IMR-90 (cell line): ENCODE results near the gene HFM1. TPM values are rescaled to one million over a fixed set of nuclear protein-coding genes. Genes with fewer than 3 reads are reported as not detected.

Source experiments
- ATAC-seq: fragments of 200-7000 bp; cut with Tn5 transposase; 2 replicates; pipeline ENCODE4 v1.9.1; 2020; ENCODE audit warnings: low read depth, mild to moderate bottlenecking, moderate library complexity
- BruUV-seq: library from RNA; stranded (reverse); fragments of 400-500 nt; replicated peaks from 2 replicates; lab custom pipeline; 2021; lab: Mats Ljungman, UMichigan
- CTCF ChIA-PET: fragments of 300-600 bp; formaldehyde crosslinking; extraction: SDS; loops from one replicate; lab custom pipeline; 2021; ENCODE audit warnings: antibody characterized with exemption; lab: Yijun Ruan, JAX
- POLR2A ChIA-PET: fragments of 300-600 bp; sonication (Branson Sonifier 250); formaldehyde crosslinking; loops from one replicate; lab custom pipeline; 2022; ENCODE audit warnings: antibody characterized with exemption; ENCODE audit not compliant: unreplicated experiment; lab: Charles Lee
- DNase-seq: peaks from one replicate; pipeline ENCODE4 v3.0.0; 2013
- H2AFZ ChIP-seq: replicated peaks from 2 replicates; pipeline ENCODE3; 2013; ENCODE audit warnings: low read length, mild to moderate bottlenecking; ENCODE audit not compliant: poor library complexity
- H2AK5ac ChIP-seq: 2 replicates; pipeline ENCODE4 v1.6.1; 2013; ENCODE audit warnings: low read depth, low read length, inconsistent platforms
- H2AK9ac ChIP-seq: replicated peaks from 2 replicates; pipeline ENCODE3; 2013; ENCODE audit warnings: mild to moderate bottlenecking, low read depth, low read length, moderate library complexity; ENCODE audit not compliant: poor library complexity
- H2BK120ac ChIP-seq: 2 replicates; pipeline ENCODE4 v1.6.1; 2013; ENCODE audit warnings: low read depth, low read length, inconsistent platforms
- H2BK15ac ChIP-seq: 3 replicates; pipeline ENCODE4 v1.6.1; 2013; ENCODE audit warnings: low read depth, low read length, inconsistent platforms
- H2BK20ac ChIP-seq: 2 replicates; pipeline ENCODE4 v1.6.1; 2013; ENCODE audit warnings: low read depth, mild to moderate bottlenecking, inconsistent platforms, low read length, moderate library complexity
- H2BK5ac ChIP-seq: 2 replicates; pipeline ENCODE4 v1.6.1; 2013; ENCODE audit warnings: mild to moderate bottlenecking, low read depth, low read length, inconsistent platforms; ENCODE audit not compliant: poor library complexity, severe bottlenecking
- H3K14ac ChIP-seq: replicated peaks from 2 replicates; pipeline ENCODE4 v1.6.1; 2013; ENCODE audit warnings: low read depth, low read length, inconsistent platforms
- H3K18ac ChIP-seq: 2 replicates; pipeline ENCODE4 v1.6.1; 2013; ENCODE audit warnings: low read depth, low read length, control low read depth
- H3K23ac ChIP-seq: 2 replicates; pipeline ENCODE4 v1.6.1; 2013; ENCODE audit warnings: low read depth, low read length, inconsistent platforms
- H3K27ac ChIP-seq: 2 replicates; pipeline ENCODE4 v1.5.1; 2013; ENCODE audit warnings: mild to moderate bottlenecking, control low read depth, low read length; ENCODE audit not compliant: insufficient read depth
- H3K27me3 ChIP-seq: 2 replicates; pipeline ENCODE4 v1.6.1; 2013; ENCODE audit warnings: low read length; ENCODE audit not compliant: control insufficient read depth, insufficient read depth
- H3K36me3 ChIP-seq: 2 replicates; pipeline ENCODE4 v1.6.1; 2013; ENCODE audit warnings: low read length, mixed read lengths; ENCODE audit not compliant: control insufficient read depth, insufficient read depth
- H3K4ac ChIP-seq: 2 replicates; pipeline ENCODE4 v1.6.1; 2013; ENCODE audit warnings: low read depth, low read length, inconsistent platforms
- H3K4me1 ChIP-seq: 2 replicates; pipeline ENCODE4 v1.6.1; 2013; ENCODE audit warnings: low read length, mixed read lengths; ENCODE audit not compliant: control insufficient read depth, insufficient read depth
- H3K4me2 ChIP-seq: 2 replicates; pipeline ENCODE4 v1.6.1; 2013; ENCODE audit warnings: low read depth, mild to moderate bottlenecking, control low read depth, low read length, moderate library complexity
- H3K4me3 ChIP-seq: 2 replicates; pipeline ENCODE4 v1.5.1; 2013; ENCODE audit warnings: low read depth, mild to moderate bottlenecking, control low read depth, low read length, moderate library complexity; ENCODE audit not compliant: insufficient read depth
- H3K56ac ChIP-seq: 2 replicates; pipeline ENCODE4 v1.6.1; 2013; ENCODE audit warnings: low read length, inconsistent platforms; ENCODE audit not compliant: insufficient read depth; ENCODE audit errors: extremely low read depth
- H3K79me1 ChIP-seq, 2 experiments: 2 replicates each; pipeline ENCODE4 v1.6.1; 2013; ENCODE audit warnings: low read length in 2 of 2, inconsistent platforms in 1 of 2, low read depth in 1 of 2
- H3K9ac ChIP-seq: 2 replicates; pipeline ENCODE4 v1.6.1; 2013; ENCODE audit warnings: low read depth, low read length, control low read depth
- H3K9me1 ChIP-seq: 2 replicates; pipeline ENCODE4 v1.6.1; 2013; ENCODE audit warnings: low read length, inconsistent platforms; ENCODE audit not compliant: insufficient read depth
- H3K9me3 ChIP-seq: 2 replicates; pipeline ENCODE4 v1.6.1; 2013; ENCODE audit warnings: low read length; ENCODE audit not compliant: control insufficient read depth, insufficient read depth
- H4K20me1 ChIP-seq: 2 replicates; pipeline ENCODE4 v1.6.1; 2013; ENCODE audit warnings: low read length, inconsistent platforms; ENCODE audit not compliant: insufficient read depth
- H4K5ac ChIP-seq: 2 replicates; pipeline ENCODE4 v1.6.1; 2013; ENCODE audit warnings: mild to moderate bottlenecking, low read depth, low read length, control low read depth
- H4K8ac ChIP-seq, 2 experiments: 2 replicates each; pipeline ENCODE4 v1.6.1; 2013; ENCODE audit warnings: low read depth in 2 of 2, low read length in 2 of 2, control low read depth in 1 of 2, inconsistent platforms in 1 of 2
- H4K91ac ChIP-seq: 2 replicates; pipeline ENCODE4 v1.6.1; 2013; ENCODE audit warnings: low read depth, low read length, inconsistent platforms; ENCODE audit not compliant: insufficient read depth
- BHLHE40 ChIP-seq: fragments of 150-350 bp; IDR thresholded peaks from 2 replicates; pipeline ENCODE4 v1.6.1; 2016; ENCODE audit warnings: mild to moderate bottlenecking, low read depth, low read length
- CEBPB ChIP-seq: IDR thresholded peaks from 2 replicates; pipeline ENCODE4 v1.6.1; 2012; ENCODE audit warnings: low read depth, low read length, improper control_type of control experiment
- CHD1 ChIP-seq: IDR thresholded peaks from 2 replicates; pipeline ENCODE4 v1.6.1; 2012; ENCODE audit warnings: low read depth, low read length, improper control_type of control experiment
- CTCF ChIP-seq: conservative IDR thresholded peaks from 2 replicates; pipeline ENCODE4 v1.5.1; 2012; ENCODE audit warnings: mild to moderate bottlenecking, low read depth, low read length, improper control_type of control experiment
- ELK1 ChIP-seq: fragments of 150-350 bp; IDR thresholded peaks from 2 replicates; pipeline ENCODE4 v1.6.1; 2016; ENCODE audit warnings: low read depth, mild to moderate bottlenecking, low read length, moderate library complexity, borderline replicate concordance
- FOS ChIP-seq: fragments of 150-350 bp; IDR thresholded peaks from 2 replicates; pipeline ENCODE4 v1.6.1; 2016; ENCODE audit warnings: low read depth, low read length
- MAFK ChIP-seq: IDR thresholded peaks from 2 replicates; pipeline ENCODE4 v1.6.1; 2012; ENCODE audit warnings: low read depth, low read length, improper control_type of control experiment
- MAZ ChIP-seq: IDR thresholded peaks from 2 replicates; pipeline ENCODE4 v1.6.1; 2012; ENCODE audit warnings: low read depth, mild to moderate bottlenecking, low read length, improper control_type of control experiment, moderate library complexity, borderline replicate concordance
- MXI1 ChIP-seq: IDR thresholded peaks from 2 replicates; pipeline ENCODE4 v1.6.1; 2012; ENCODE audit warnings: low read depth, mild to moderate bottlenecking, low read length, moderate library complexity, borderline replicate concordance
- NFE2L2 ChIP-seq: fragments of 150-350 bp; IDR thresholded peaks from 2 replicates; pipeline ENCODE4 v1.6.1; 2016; ENCODE audit warnings: low read depth, mild to moderate bottlenecking, low read length
- POLR2A ChIP-seq: IDR thresholded peaks from 2 replicates; pipeline ENCODE4 v1.6.1; 2012; ENCODE audit warnings: mild to moderate bottlenecking, low read depth, low read length
- RAD21 ChIP-seq: IDR thresholded peaks from 2 replicates; pipeline ENCODE4 v1.6.1; 2012; ENCODE audit warnings: low read length, improper control_type of control experiment
- RCOR1 ChIP-seq: IDR thresholded peaks from 2 replicates; pipeline ENCODE4 v1.6.1; 2012; ENCODE audit warnings: mild to moderate bottlenecking, low read length, improper control_type of control experiment; ENCODE audit not compliant: insufficient replicate concordance
- RFX5 ChIP-seq: IDR thresholded peaks from 2 replicates; pipeline ENCODE4 v1.8.0; 2012; ENCODE audit warnings: low read depth, mild to moderate bottlenecking, low read length, moderate library complexity
- SMC3 ChIP-seq: fragments of 150-350 bp; IDR thresholded peaks from 2 replicates; pipeline ENCODE4 v1.6.1; 2016; ENCODE audit warnings: low read depth, mild to moderate bottlenecking, antibody characterized with exemption, low read length, moderate library complexity
- USF2 ChIP-seq: fragments of 150-350 bp; IDR thresholded peaks from 2 replicates; pipeline ENCODE4 v1.6.1; 2017; ENCODE audit warnings: mild to moderate bottlenecking, antibody characterized with exemption, low read length, low read depth
- dilution Hi-C: fragments of 300-500 bp; cut with HindIII; formaldehyde crosslinking; loops from one replicate; pipeline ENCODE4 v1.14.3; 2018; ENCODE audit warnings: low sequenced_read_pairs; ENCODE audit not compliant: unreplicated experiment
- in situ Hi-C: fragments of 300-500 bp; cut with MboI; formaldehyde crosslinking; loops from 3 replicates; pipeline ENCODE4 v1.14.3; 2019; ENCODE audit warnings: low sequenced_read_pairs, inconsistent platforms, mixed read lengths
- intact Hi-C: fragments of 100-400 bp; cut with micrococcal nuclease; formaldehyde crosslinking; loops from 2 replicates; pipeline ENCODE4 v1.10.0; 2022
- polyA plus RNA-seq, 3 experiments: library from polyadenylated mRNA; depleted of rRNA; stranded (reverse); fragments of >200 nt; gene quantifications; 2 replicates each; pipeline ENCODE4 v1.2.3, GENCODE V29; 2012; ENCODE audit warnings: low replicate concordance in 1 of 3
- total RNA-seq: library from RNA; depleted of rRNA; stranded (reverse); fragments of >200 nt; gene quantifications from 2 replicates; pipeline ENCODE4 v1.2.3, GENCODE V29; 2012

HFM1 gene
- total and polyA plus RNA-seq, 2 of the 4 experiments (the other 2 are of a cell fraction) = 0.15 to 0.18 TPM

GRCh38 chr1:91243171-91243570, 161.5 kb downstream of the HFM1 start:
- Histone ChIP-seq H2BK20ac (no peak overlapping the region), H3K27me3 (no peaks in the 10 kb centered on the region), H4K20me1 (no peaks in the 10 kb centered on the region), H3K18ac (no peak overlapping the region), H3K4ac (no peak overlapping the region), H4K91ac (no peak overlapping the region), H2AK5ac (no peak overlapping the region), H3K27ac (no peak overlapping the region), H2BK5ac (no peak overlapping the region), H3K9me3 (no peaks in the 10 kb centered on the region), H2AFZ (no peak overlapping the region), H3K56ac (no peak overlapping the region), H3K79me1 (no peaks in the 10 kb centered on the region), H4K5ac (no peak overlapping the region), H3K14ac (no peak overlapping the region), H3K4me3 (no peak overlapping the region), H2AK9ac (no peak overlapping the region), H2BK120ac (no peak overlapping the region), H3K4me2 (no peak overlapping the region), H3K9ac (no peak overlapping the region), H3K9me1 (no peaks in the 10 kb centered on the region), H2BK15ac (no peak overlapping the region), H3K36me3 (no peaks in the 10 kb centered on the region), H3K4me1 (no peaks in the 10 kb centered on the region), H4K8ac (no peak overlapping the region), H3K23ac (no peak overlapping the region)
- POLR2A ChIA-PET = no interaction called here
- no peak for ATAC-seq
- CTCF ChIA-PET = no interaction called here
- dilution Hi-C loops (no loop called here), in situ Hi-C loops (no loop called here), intact Hi-C loops (no loop called here)
- TF ChIP-seq NFE2L2 (no peak), CHD1 (no peak), CTCF (no peak), SMC3 (no peak), MXI1 (no peak), CEBPB (no peak), RFX5 (no peak), MAFK (no peak), RAD21 (no peak), BHLHE40 (no peak), MAZ (no peak), USF2 (no peak), FOS (no peak), RCOR1 (no peak), ELK1 (no peak), POLR2A (no peak)
- DNase-seq = no peak
- no TSS peak for BruUV-seq
